AG09319 (cell line): Measurements from ENCODE around the gene MINDY4.

ENCODE experiments used
- DNase-seq: peaks from one replicate; pipeline ENCODE4 v3.0.0-alpha.2; 2010; ENCODE audit warnings: low read depth; ENCODE audit errors: extremely low read depth
- CTCF ChIP-seq: IDR thresholded peaks from 2 replicates; pipeline ENCODE4 v1.5.1; 2011; ENCODE audit warnings: low read depth, mild to moderate bottlenecking, inconsistent platforms, low read length, moderate library complexity

MINDY4 gene

GRCh38 chr7:30899066-30899465, 127.8 kb downstream of the MINDY4 start:
- no peak for TF ChIP-seq CTCF
- no peak for DNase-seq

GRCh38 chr7:30899630-30900029, 128.4 kb downstream of the MINDY4 start:
- TF ChIP-seq CTCF = no peak
- DNase-seq = no peak

- DNase-seq = no peak
- TF ChIP-seq CTCF = no peak
These were observed 128.8 kb downstream of the MINDY4 start for GRCh38 chr7:30900053-30900452.

GRCh38 chr7:30900803-30901362, 129.7 kb downstream of the MINDY4 start:
- TF ChIP-seq CTCF = no peak
- no peak for DNase-seq

GRCh38 chr7:30901856-30902255, 130.6 kb downstream of the MINDY4 start:
- no peak for TF ChIP-seq CTCF
- no peak for DNase-seq

GRCh38 chr7:30902466-30902865, 131.2 kb downstream of the MINDY4 start:
- TF ChIP-seq CTCF = no peak
- no peak for DNase-seq

GRCh38 chr7:30903146-30903545, 131.9 kb downstream of the MINDY4 start:
- TF ChIP-seq CTCF = no peak
- DNase-seq = no peak
